ENCODE results near the gene PILRA. TPM values are rescaled to one million over a fixed set of nuclear protein-coding genes. Genes with fewer than 3 reads are reported as not detected.

PILRA gene
- total RNA-seq, 1 experiment from 2014 or later: 1.8 TPM

- CTCF ChIA-PET: interaction anchor here (2.4 kb wide), 1 partner anchor 22 kb away, joined by 14 read pairs; no protein-coding TSS in a partner anchor
- H3K27ac Mint-ChIP-seq: peak overlapping the region; percentile 93
- no peak for TF ChIP-seq NFYB (CRISPR knock-in tag; conservative IDR thresholded peaks at IDR 0.05; ENCODE audit: low read depth)
- TF ChIP-seq ATF2 (CRISPR knock-in tag; IDR thresholded peaks at IDR 0.05; ENCODE audit: borderline replicate concordance, low read depth): no peak
- TF ChIP-seq MYBL2 (CRISPR knock-in tag; IDR thresholded peaks at IDR 0.05): no peak
- TF ChIP-seq E2F1 (CRISPR knock-in tag; IDR thresholded peaks at IDR 0.05): no peak
- no peak for TF ChIP-seq USF1 (CRISPR knock-in tag; IDR thresholded peaks at IDR 0.05)
- TF ChIP-seq RELA (CRISPR knock-in tag; IDR thresholded peaks at IDR 0.05; ENCODE audit: borderline replicate concordance): no peak
- POLR2A ChIA-PET: no interaction called here
- peaks cover 29% of the 10 kb centered on the region for H3K36me3 Mint-ChIP-seq
- ATAC-seq: no peak
- H3K27me3 Mint-ChIP-seq (ENCODE audit: low read depth): peaks cover 11% of the 10 kb centered on the region; the same call in 1 of the 2 replicates
- peaks cover 36% of the 10 kb centered on the region for H3K4me1 Mint-ChIP-seq
- H3K4me3 Mint-ChIP-seq: no peak overlapping the region
- no peaks in the 10 kb centered on the region for H3K9me3 Mint-ChIP-seq
- DNase-seq (ENCODE audit: low spot score): no peak
Observed at GRCh38 chr7:100433276-100433591, 59.9 kb downstream of the PILRA start.

GRCh38 chr7:100433592-100434296 is 60.5 kb downstream of the PILRA start:
- Mint-ChIP-seq H3K4me1 (peaks cover 36% of the 10 kb centered on the region), H3K9me3 (no peaks in the 10 kb centered on the region), H3K4me3 (peak overlapping the region; percentile 89; the same call in 1 of the 2 replicates), H3K27me3 (ENCODE audit: low read depth) (peaks cover 6% of the 10 kb centered on the region; the same call in 1 of the 2 replicates), H3K27ac (peak overlapping the region; percentile 93), H3K36me3 (peaks cover 29% of the 10 kb centered on the region)
- ChIA-PET CTCF (interaction anchor here (2.4 kb wide), 1 partner anchor 22 kb away, joined by 14 read pairs; no protein-coding TSS in a partner anchor), POLR2A (interaction anchor here (3.7 kb wide), 1 partner anchor 17 kb away, joined by 13 read pairs; no protein-coding TSS in a partner anchor)
- ATAC-seq (no peak), DNase-seq (ENCODE audit: low spot score) (no peak)
- TF ChIP-seq AFF4 (CRISPR knock-in tag; IDR thresholded peaks at IDR 0.05; ENCODE audit: borderline replicate concordance) (no peak), ARID4B (CRISPR knock-in tag; IDR thresholded peaks at IDR 0.05; ENCODE audit: borderline replicate concordance) (no peak), ZNF138 (CRISPR knock-in tag; conservative IDR thresholded peaks at IDR 0.05) (no peak), ZNF396 (CRISPR knock-in tag; IDR thresholded peaks at IDR 0.05; ENCODE audit: borderline replicate concordance) (no peak), JUN (CRISPR knock-in tag; IDR thresholded peaks at IDR 0.05) (no peak), STAT6 (CRISPR knock-in tag; conservative IDR thresholded peaks at IDR 0.05; ENCODE audit: low read depth) (no peak), E2F5 (CRISPR knock-in tag; IDR thresholded peaks at IDR 0.05) (no peak), ETV6 (CRISPR knock-in tag; IDR thresholded peaks at IDR 0.05) (no peak), ZNF425 (CRISPR knock-in tag; conservative IDR thresholded peaks at IDR 0.05) (no peak)

All from WTC11 (cell line).